Stimulated activated naive B cell treated with anti-CD40 and anti-IgM and Interleukin-4, amounts not matched to agents 10 μg/mL and 1 μg/mL and 100 μg/mL, for 72 hours (primary cell): ENCODE measurements around the gene RETNLB.
A peak's percentile ranks its signal among the peaks of the same experiment; 100 is the strongest.

ENCODE experiments used
- ATAC-seq, 2 donors: fragments of 150-1000 bp; cut with Tn5 transposase; replicated peaks; 2 replicates each; pipeline ENCODE4 v1.10.0; 2021; ENCODE audit warnings: moderate library complexity in 1 of 2
- DNase-seq: peaks from one replicate; pipeline ENCODE4 v3.0.0; 2021
- H3K27ac Mint-ChIP-seq: one replicate; pipeline ENCODE4 v1.8.0; 2022; ENCODE audit warnings: mild to moderate bottlenecking, mixed read lengths
- H3K27me3 Mint-ChIP-seq, 2 donors: one replicate each; pipeline ENCODE4 v1.8.0; 2022; ENCODE audit warnings: mixed read lengths in 2 of 2
- H3K36me3 Mint-ChIP-seq, 2 donors: one replicate each; pipeline ENCODE4 v1.8.0; 2022; ENCODE audit warnings: mixed read lengths in 2 of 2, mild to moderate bottlenecking in 1 of 2
- H3K4me1 Mint-ChIP-seq, 2 donors: one replicate each; pipeline ENCODE4 v1.8.0; 2022; ENCODE audit warnings: mixed read lengths in 2 of 2, mild to moderate bottlenecking in 1 of 2
- H3K4me3 Mint-ChIP-seq, 2 donors: one replicate each; pipeline ENCODE4 v1.8.0; 2022; ENCODE audit warnings: mild to moderate bottlenecking in 2 of 2, mixed read lengths in 2 of 2, moderate library complexity in 1 of 2
- H3K9me3 Mint-ChIP-seq, 2 donors: one replicate each; pipeline ENCODE4 v1.8.0; 2022; ENCODE audit warnings: mixed read lengths in 2 of 2, mild to moderate bottlenecking in 1 of 2

RETNLB gene

GRCh38 chr3:108757404-108757982 lies at the start of gene RETNLB:
Gene RETNLB, minus strand, starts transcription at chr3:108757410. Its CDS starts 225 bp downstream, at chr3:108757185.
- H3K27ac Mint-ChIP-seq, result peak within 1 kb of the TSS; percentile 4
- peaks cover 0 to 1% of the 10 kb centered on the region in 2 donors for H3K9me3 Mint-ChIP-seq
- peak in 1 of 2 donors; percentile 11 for ATAC-seq
- H3K4me3 Mint-ChIP-seq, result no peak within 1 kb of the TSS
- H3K4me1 Mint-ChIP-seq, result peaks cover 11 to 31% of the 10 kb centered on the region in 2 donors
- H3K36me3 Mint-ChIP-seq, result peaks cover 0 to 3% of the 10 kb centered on the region in 2 donors
- no peaks in the 10 kb centered on the region for H3K27me3 Mint-ChIP-seq
- no peak for DNase-seq

GRCh38 chr3:108806316-108806715 lies 49.1 kb upstream of the RETNLB start:
- no peak for DNase-seq
- Mint-ChIP-seq H3K4me3 (no peak overlapping the region), H3K9me3 (peaks cover 0 to 5% of the 10 kb centered on the region in 2 donors), H3K4me1 (no peaks in the 10 kb centered on the region), H3K36me3 (no peaks in the 10 kb centered on the region), H3K27me3 (no peaks in the 10 kb centered on the region), H3K27ac (no peak overlapping the region)
- no peak for ATAC-seq

- Mint-ChIP-seq H3K9me3 (peaks cover 0 to 5% of the 10 kb centered on the region in 2 donors), H3K4me3 (no peak overlapping the region), H3K36me3 (no peaks in the 10 kb centered on the region), H3K4me1 (no peaks in the 10 kb centered on the region), H3K27me3 (no peaks in the 10 kb centered on the region), H3K27ac (no peak overlapping the region)
- DNase-seq (no peak), ATAC-seq (no peak)
Measured at GRCh38 chr3:108804966-108805365, 47.8 kb upstream of the RETNLB start.

GRCh38 chr3:108804437-108804836 lies 47.2 kb upstream of the RETNLB start:
- DNase-seq (no peak), ATAC-seq (no peak)
- Mint-ChIP-seq H3K27me3 (no peaks in the 10 kb centered on the region), H3K9me3 (peaks cover 0 to 5% of the 10 kb centered on the region in 2 donors), H3K27ac (no peak overlapping the region), H3K4me1 (no peaks in the 10 kb centered on the region), H3K36me3 (no peaks in the 10 kb centered on the region), H3K4me3 (no peak overlapping the region)

GRCh38 chr3:108791473-108791872 lies 34.3 kb upstream of the RETNLB start:
- Mint-ChIP-seq H3K4me3 (no peak overlapping the region), H3K36me3 (no peaks in the 10 kb centered on the region), H3K9me3 (no peaks in the 10 kb centered on the region), H3K27me3 (no peaks in the 10 kb centered on the region), H3K4me1 (no peaks in the 10 kb centered on the region), H3K27ac (no peak overlapping the region)
- no peak for DNase-seq
- ATAC-seq, result no peak

- Mint-ChIP-seq H3K27me3 (peaks cover 7 to 12% of the 10 kb centered on the region in 2 donors), H3K4me1 (no peaks in the 10 kb centered on the region), H3K27ac (no peak overlapping the region), H3K9me3 (no peaks in the 10 kb centered on the region), H3K4me3 (no peak overlapping the region), H3K36me3 (no peaks in the 10 kb centered on the region)
- no peak for DNase-seq
- no peak for ATAC-seq
Measured at GRCh38 chr3:108780235-108780634, 23.0 kb upstream of the RETNLB start.

- DNase-seq (no peak), ATAC-seq (no peak)
- Mint-ChIP-seq H3K27me3 (peaks cover 0 to 5% of the 10 kb centered on the region in 2 donors), H3K27ac (no peak overlapping the region), H3K4me3 (no peak overlapping the region), H3K4me1 (no peaks in the 10 kb centered on the region), H3K36me3 (no peaks in the 10 kb centered on the region), H3K9me3 (no peaks in the 10 kb centered on the region)
Measured at GRCh38 chr3:108779496-108779895, 22.3 kb upstream of the RETNLB start.

- H3K9me3 Mint-ChIP-seq, result no peaks in the 10 kb centered on the region
- no peak overlapping the region for H3K27ac Mint-ChIP-seq
- no peak overlapping the region for H3K4me3 Mint-ChIP-seq
- no peaks in the 10 kb centered on the region for H3K4me1 Mint-ChIP-seq
- DNase-seq (no peak), ATAC-seq (no peak)
- H3K27me3 Mint-ChIP-seq, result peaks cover 0 to 12% of the 10 kb centered on the region in 2 donors
- H3K36me3 Mint-ChIP-seq, result no peaks in the 10 kb centered on the region
Measured at GRCh38 chr3:108775649-108776048, 18.4 kb upstream of the RETNLB start.

GRCh38 chr3:108767253-108767652 lies 10.0 kb upstream of the RETNLB start:
- Mint-ChIP-seq H3K27me3 (peaks cover 0 to 4% of the 10 kb centered on the region in 2 donors), H3K4me3 (no peak overlapping the region), H3K27ac (no peak overlapping the region), H3K36me3 (no peaks in the 10 kb centered on the region), H3K4me1 (no peaks in the 10 kb centered on the region), H3K9me3 (no peaks in the 10 kb centered on the region)
- DNase-seq (no peak), ATAC-seq (no peak)

- H3K4me3 Mint-ChIP-seq, result no peak overlapping the region
- H3K9me3 Mint-ChIP-seq, result peaks cover 0 to 1% of the 10 kb centered on the region in 2 donors
- peaks cover 0 to 3% of the 10 kb centered on the region in 2 donors for H3K36me3 Mint-ChIP-seq
- ATAC-seq (peak; percentile 58 to 72), DNase-seq (peak; percentile 9)
- no peaks in the 10 kb centered on the region for H3K27me3 Mint-ChIP-seq
- H3K4me1 Mint-ChIP-seq, result peaks cover 11 to 31% of the 10 kb centered on the region in 2 donors
- no peak overlapping the region for H3K27ac Mint-ChIP-seq
Measured at GRCh38 chr3:108755686-108756085, 1.5 kb downstream of the RETNLB start.

GRCh38 chr3:108744762-108745161 lies 12.4 kb downstream of the RETNLB start:
- Mint-ChIP-seq H3K4me1 (no peaks in the 10 kb centered on the region), H3K4me3 (no peak overlapping the region), H3K27me3 (peaks cover 6 to 13% of the 10 kb centered on the region in 2 donors), H3K36me3 (no peaks in the 10 kb centered on the region), H3K9me3 (no peaks in the 10 kb centered on the region), H3K27ac (no peak overlapping the region)
- ATAC-seq, result peak in 1 of 2 donors; percentile 6
- no peak for DNase-seq

GRCh38 chr3:108742929-108743328 lies 14.3 kb downstream of the RETNLB start:
- peaks cover 6 to 13% of the 10 kb centered on the region in 2 donors for H3K27me3 Mint-ChIP-seq
- no peak overlapping the region for H3K4me3 Mint-ChIP-seq
- no peaks in the 10 kb centered on the region for H3K4me1 Mint-ChIP-seq
- H3K27ac Mint-ChIP-seq, result no peak overlapping the region
- ATAC-seq (no peak), DNase-seq (no peak)
- H3K36me3 Mint-ChIP-seq, result no peaks in the 10 kb centered on the region
- no peaks in the 10 kb centered on the region for H3K9me3 Mint-ChIP-seq

GRCh38 chr3:108736821-108737220 lies 20.4 kb downstream of the RETNLB start:
- Mint-ChIP-seq H3K27me3 (peaks cover 9 to 14% of the 10 kb centered on the region in 2 donors), H3K36me3 (no peaks in the 10 kb centered on the region), H3K27ac (no peak overlapping the region), H3K4me1 (no peaks in the 10 kb centered on the region), H3K4me3 (no peak overlapping the region), H3K9me3 (no peaks in the 10 kb centered on the region)
- DNase-seq, result no peak
- ATAC-seq, result no peak

GRCh38 chr3:108728934-108729333 lies 28.3 kb downstream of the RETNLB start:
- H3K36me3 Mint-ChIP-seq, result no peaks in the 10 kb centered on the region
- H3K27me3 Mint-ChIP-seq, result peaks cover 0 to 5% of the 10 kb centered on the region in 2 donors
- DNase-seq (no peak), ATAC-seq (peak; percentile 67 to 80)
- H3K4me1 Mint-ChIP-seq, result peaks cover 4 to 11% of the 10 kb centered on the region in 2 donors
- no peak overlapping the region for H3K4me3 Mint-ChIP-seq
- no peaks in the 10 kb centered on the region for H3K9me3 Mint-ChIP-seq
- no peak overlapping the region for H3K27ac Mint-ChIP-seq

GRCh38 chr3:108728105-108728504 lies 29.1 kb downstream of the RETNLB start:
- H3K27me3 Mint-ChIP-seq, result peaks cover 0 to 5% of the 10 kb centered on the region in 2 donors
- DNase-seq (no peak), ATAC-seq (no peak)
- H3K9me3 Mint-ChIP-seq, result peaks cover 0 to under 1% of the 10 kb centered on the region in 2 donors
- H3K4me1 Mint-ChIP-seq, result peaks cover 5 to 13% of the 10 kb centered on the region in 2 donors
- no peak overlapping the region for H3K4me3 Mint-ChIP-seq
- no peaks in the 10 kb centered on the region for H3K36me3 Mint-ChIP-seq
- no peak overlapping the region for H3K27ac Mint-ChIP-seq
